Measurements from ENCODE around the gene SLC9A3.
"Not testable (repeated sequence)": the region's sequence is repeated elsewhere in the genome, so short reads cannot be mapped to it uniquely, and the experiment has no call there.

SLC9A3 gene

GRCh38 chr5:486597-486996 lies 37.7 kb downstream of the SLC9A3 start:
- DNase-seq, result not testable (repeated sequence)

DNA sequence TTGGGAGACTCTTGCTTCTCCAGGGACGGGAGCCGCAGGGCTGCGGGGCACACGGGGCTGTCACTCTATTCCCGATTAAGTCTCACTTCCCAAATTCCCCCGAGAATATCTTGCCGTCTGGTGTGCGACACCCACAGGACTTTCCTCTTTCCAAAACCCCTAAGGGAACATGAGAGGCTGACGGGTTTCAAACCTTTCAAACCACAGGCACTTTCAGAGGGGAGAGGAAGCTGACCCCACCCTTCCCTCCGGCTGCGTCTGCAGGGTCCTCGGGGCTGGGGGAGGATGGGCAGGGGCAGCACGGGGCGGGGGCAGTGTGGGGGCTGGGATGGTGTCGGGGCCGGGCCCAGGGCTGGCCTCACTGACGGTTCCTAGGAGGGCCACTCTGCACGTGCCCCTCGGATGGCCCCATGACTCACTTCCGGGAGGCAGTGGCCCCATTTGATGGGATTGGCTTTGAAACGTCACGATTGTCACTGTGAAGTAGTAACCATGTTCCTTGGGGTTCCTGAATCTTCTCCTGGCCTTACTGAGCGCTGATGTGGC lies 38.2 kb downstream of the SLC9A3 start:
- DNase-seq, result no peak

- no peak for DNase-seq
These were observed 38.9 kb downstream of the SLC9A3 start for GRCh38 chr5:485113-485945.

DNA sequence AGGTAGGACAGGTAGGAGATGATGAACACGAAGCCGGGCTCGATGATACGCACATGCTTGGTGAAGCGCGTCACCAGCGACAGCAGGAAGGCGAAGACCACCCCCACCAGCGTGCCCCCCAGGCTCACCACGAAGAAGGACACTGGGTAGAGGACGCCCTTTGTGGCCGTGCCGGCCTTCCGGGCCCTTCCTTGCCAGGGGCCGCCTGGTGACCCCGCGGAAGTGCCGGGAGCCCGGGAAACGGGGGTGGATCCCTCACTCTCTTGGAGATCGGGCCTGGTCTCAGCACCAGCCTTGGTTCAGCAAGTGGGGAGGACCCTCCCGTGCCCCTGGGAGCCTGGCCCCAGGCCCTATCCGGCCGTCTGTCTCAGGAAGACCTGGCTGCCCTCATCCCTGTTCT lies 39.7 kb downstream of the SLC9A3 start:
- DNase-seq, result no peak

GRCh38 chr5:483434-484140 lies 40.7 kb downstream of the SLC9A3 start:
- DNase-seq, result no peak

GRCh38 chr5:483011-483410 lies 41.2 kb downstream of the SLC9A3 start:
- DNase-seq, result no peak

GRCh38 chr5:482506-482905 lies 41.7 kb downstream of the SLC9A3 start:
- no peak for DNase-seq

- no peak for DNase-seq
These were observed 42.2 kb downstream of the SLC9A3 start for GRCh38 chr5:482021-482420.

- DNase-seq, result no peak
These were observed 42.9 kb downstream of the SLC9A3 start for GRCh38 chr5:481347-481746.

DNA sequence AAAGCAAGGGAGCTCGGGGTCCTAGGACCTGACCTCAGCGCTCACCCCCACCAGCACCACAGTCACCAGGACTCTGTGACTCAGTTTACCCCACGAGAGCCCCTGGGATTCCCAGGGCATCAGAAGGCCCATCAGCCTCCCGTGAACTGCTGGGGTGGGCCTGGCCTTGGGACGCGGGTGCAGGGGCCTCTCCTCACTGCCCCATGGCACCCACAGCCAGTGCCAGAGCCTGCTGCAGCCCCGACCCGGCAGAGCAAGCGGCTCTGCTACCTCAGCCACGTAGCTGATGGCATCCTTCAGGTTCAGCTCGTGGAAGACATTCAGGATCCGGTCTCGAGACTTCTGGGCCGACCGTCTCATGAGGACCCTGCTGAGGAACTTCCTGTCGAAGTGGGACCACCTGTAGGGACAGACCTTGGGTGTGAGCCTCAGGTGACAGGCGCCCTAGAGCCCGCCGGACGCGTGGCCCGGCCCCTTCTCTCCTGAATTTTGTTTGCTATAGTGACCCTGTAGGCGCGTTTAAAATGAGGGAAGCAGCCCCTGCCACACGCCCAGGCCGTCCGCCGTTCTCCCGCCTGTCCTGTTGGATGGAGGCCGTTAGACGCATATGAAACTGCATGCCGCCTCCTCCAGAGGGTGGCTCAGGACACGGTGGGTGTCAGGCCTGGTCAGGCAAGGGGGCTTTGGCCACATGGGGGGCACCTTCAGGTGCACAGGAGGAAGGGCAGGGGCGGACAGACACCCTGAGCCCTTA lies 44.5 kb downstream of the SLC9A3 start:
- no peak for DNase-seq

DNA sequence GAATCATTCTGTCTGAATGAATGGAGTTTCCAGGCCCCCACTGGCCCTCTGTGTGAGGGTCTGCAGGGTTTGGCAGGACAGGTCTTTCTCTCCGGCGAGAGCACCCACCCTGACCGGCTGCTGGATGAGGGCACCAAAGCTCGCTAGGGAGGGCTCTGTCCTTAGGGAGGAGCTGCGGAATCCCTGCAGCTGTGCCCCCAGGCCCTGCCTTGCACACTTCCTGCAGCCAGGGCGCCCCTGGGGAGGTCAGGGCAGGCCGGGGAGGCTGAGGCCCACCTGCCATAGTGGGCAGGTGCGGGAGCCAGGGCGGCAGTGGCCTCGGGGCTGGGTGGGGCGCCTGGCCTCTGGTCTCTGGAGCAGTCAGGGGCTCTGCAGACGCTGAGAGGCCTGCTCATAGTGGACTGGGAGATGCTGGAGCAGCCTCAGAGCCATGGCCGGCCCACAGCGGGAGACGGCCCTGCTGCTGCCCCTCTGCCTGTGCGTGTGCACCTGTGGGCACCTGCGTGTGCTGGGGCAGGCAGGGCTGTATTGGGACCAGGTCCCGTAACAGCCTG lies 45.2 kb downstream of the SLC9A3 start:
- DNase-seq, result no peak

DNA sequence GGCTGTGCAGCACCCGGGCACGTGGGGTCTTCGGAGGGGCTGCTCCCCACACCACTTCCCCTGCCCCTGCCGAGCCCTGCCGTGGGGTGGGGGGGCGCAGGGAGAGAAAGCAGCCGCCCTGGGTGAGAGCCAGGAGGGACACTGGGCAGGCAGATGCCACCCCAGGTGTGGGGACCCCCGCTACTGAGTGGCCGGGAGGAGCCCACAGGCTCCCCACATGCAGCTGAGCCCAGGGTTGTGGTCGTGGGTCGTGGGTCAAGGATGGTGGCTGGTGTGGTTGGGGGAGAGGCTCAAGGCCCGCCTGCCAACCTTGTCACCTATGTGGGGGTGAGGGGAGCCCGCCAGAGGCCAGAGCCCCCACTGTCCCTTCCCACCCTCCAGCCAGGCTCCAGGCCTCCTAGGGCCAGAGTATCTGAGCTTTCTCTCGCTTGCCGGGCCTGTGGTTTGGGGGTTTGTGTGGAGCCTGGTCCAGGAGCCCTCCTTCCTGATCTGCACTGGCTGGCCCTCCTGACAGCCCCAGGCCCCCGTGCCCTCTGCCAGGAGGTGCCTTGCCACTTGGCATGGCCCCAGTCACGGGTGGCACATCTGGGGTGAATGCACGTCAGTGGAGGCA lies 45.8 kb downstream of the SLC9A3 start:
- DNase-seq, result no peak

GRCh38 chr5:477871-478270 lies 46.4 kb downstream of the SLC9A3 start:
- no peak for DNase-seq

DNA sequence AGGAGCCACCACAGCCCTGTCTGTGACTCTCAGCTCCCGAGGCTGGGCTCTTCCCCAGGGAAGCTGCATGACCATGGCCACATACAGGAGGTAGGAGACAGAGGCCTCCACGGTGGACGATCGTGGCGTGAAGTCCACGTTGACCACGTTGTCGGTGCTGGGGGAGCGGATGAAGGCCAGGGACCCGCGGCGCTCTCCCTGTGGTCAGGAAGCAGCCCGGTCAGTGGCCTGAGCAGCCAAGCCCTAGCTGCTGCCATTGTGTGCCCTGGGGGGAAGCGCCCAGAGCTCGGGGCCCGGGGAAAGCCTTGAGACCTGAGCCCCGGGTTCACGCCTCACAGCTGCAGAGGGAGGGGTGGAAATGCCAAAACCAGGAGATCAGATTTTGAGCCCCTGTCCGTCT lies 47.0 kb downstream of the SLC9A3 start:
- no peak for DNase-seq

DNA sequence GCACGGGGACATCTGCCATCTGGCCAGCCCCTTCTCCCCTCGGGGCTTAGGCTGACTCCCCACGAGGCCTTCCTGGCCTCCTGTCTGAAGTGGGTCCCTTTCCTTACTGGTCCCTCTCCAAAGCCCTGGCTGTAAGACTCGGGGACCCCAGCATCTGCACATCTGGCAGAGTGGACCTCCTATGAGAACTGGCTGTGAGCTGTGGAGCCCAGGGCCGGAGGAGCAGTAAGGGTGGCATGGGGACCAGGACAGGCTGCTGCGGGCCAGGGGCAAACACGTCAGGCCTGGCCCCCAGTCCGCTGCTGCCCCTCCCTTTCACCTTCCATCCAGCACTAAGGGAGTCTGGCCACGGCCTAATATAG lies 47.5 kb downstream of the SLC9A3 start:
- DNase-seq, result no peak

- DNase-seq, result no peak
These were observed 48.0 kb downstream of the SLC9A3 start for GRCh38 chr5:476102-476813.

DNA sequence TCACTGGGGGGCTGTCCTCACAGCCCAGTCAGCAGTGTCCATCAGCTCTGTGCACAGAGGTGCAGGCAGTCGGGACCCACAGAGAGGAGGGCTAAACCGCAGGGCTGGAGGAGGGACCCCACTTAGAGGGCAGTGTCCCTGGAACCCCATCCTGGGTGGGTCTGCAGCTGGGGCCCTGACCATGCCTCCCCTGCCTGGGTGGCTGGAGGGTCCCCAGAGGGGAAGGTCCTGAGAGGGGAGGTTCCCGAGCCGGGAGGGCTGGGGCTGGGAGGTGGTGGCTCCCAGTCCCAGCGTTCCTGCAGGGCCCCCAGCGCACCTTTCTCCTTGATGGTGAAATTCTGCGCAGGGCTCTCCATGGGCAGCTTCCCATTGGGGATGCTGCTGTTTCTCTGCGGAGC lies 48.5 kb downstream of the SLC9A3 start:
- DNase-seq, result no peak

GRCh38 chr5:474840-475661 lies 49.2 kb downstream of the SLC9A3 start:
- no peak for DNase-seq

DNA sequence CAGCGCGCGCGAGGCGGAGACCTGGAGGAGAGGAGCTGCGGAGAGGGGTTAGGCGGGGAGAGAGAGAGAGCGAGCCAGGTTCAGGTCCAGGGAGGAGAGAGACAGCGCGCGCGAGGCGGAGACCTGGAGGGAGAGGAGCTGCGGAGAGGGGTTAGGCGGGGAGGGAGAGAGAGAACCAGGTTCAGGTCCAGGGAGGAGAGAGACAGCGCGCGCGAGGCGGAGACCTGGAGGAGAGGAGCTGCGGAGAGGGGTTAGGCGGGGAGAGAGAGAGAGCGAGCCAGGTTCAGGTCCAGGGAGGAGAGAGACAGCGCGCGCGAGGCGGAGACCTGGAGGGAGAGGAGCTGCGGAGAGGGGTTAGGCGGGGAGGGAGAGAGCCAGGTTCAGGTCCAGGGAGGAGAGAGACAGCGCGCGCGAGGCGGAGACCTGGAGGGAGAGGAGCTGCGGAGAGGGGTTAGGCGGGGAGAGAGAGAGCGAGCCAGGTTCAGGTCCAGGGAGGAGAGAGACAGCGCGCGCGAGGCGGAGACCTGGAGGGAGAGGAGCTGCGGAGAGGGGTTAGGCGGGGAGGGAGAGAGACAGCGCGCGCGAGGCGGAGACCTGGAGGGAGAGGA lies 49.9 kb downstream of the SLC9A3 start:
- DNase-seq, result not testable (repeated sequence)

DNA sequence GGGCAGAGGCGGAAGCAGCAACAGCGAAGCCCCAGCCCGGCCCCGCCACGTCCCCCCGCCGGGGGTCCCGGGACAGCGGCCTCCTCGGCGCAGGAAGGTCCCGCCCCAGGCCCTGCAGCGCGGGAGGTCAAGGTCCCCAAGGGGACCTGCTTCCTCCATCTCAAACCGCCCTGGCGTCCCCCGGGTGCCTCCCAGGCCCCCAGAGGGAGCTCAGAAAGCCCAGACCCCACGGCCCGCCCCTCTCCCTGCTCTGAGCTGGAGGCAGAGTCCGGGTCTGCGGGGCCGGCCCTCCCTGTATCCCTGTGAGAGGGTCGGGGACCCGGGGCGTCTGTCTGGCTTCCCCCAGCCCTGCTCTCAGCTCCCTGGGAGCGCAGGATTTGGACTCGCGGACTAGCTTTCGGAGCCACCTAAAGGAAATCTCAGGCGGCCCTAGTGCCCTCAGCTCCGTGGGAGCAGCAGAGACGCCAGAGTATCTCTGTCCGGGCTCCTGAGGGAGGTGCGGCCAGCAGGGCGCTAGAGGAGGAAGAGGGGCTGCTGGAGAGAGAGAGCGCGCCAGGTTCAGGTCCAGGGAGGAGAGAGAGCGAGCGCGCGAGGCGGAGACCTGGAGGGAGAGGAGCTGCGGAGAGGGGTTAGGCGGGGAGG lies 50.6 kb downstream of the SLC9A3 start:
- DNase-seq, result peak in 1 of 2 experiments; percentile 6

Data from cerebellar nuclear complex (tissue), 1 donor.